Peyer's patch (tissue), 4 donors: ENCODE data around the gene CT45A9.
"Not testable (repeated sequence)": the region's sequence is repeated elsewhere in the genome, so short reads cannot be mapped to it uniquely, and the experiment has no call there.

Experiments
- CTCF ChIP-seq, 6 experiments: fragments of 450-650 bp in 4 of 6; fragments of 200-600 bp in 2 of 6; sonication (generic) in 1 of 6; IDR thresholded peaks; one replicate each; pipeline ENCODE4 v1.5.1; 2017 to 2019; ENCODE audit warnings: antibody characterized with exemption in 6 of 6, mild to moderate bottlenecking in 3 of 6, moderate library complexity in 1 of 6
- POLR2A ChIP-seq, 2 donors: fragments of 450-650 bp; IDR thresholded peaks; one replicate each; pipeline ENCODE4 v1.5.1; 2017; ENCODE audit warnings: antibody characterized with exemption in 2 of 2, mild to moderate bottlenecking in 2 of 2, moderate library complexity in 2 of 2

- not testable (repeated sequence) for TF ChIP-seq POLR2A, CTCF (IDR thresholded peaks at IDR 0.05)
These were observed 17.2 kb downstream of the CT45A9 start, which contains the start of gene CT45A8 for GRCh38 chrX:135854438-135854837.
